A673 (cell line): Measurements from ENCODE around the gene CCDC154. TPM values are rescaled to one million over a fixed set of nuclear protein-coding genes. Genes with fewer than 3 reads are reported as not detected.
"Not testable (repeated sequence)": the region's sequence is repeated elsewhere in the genome, so short reads cannot be mapped to it uniquely, and the experiment has no call there.

Source experiments
- BruUV-seq: library from RNA; stranded (reverse); fragments of 400-500 nt; replicated peaks from 2 replicates; lab custom pipeline; 2021; lab: Mats Ljungman, UMichigan
- CTCF ChIA-PET: fragments of 300-600 bp; sonication (Branson Sonifier 250); formaldehyde crosslinking; loops from one replicate; lab custom pipeline; 2022; ENCODE audit warnings: antibody characterized with exemption; lab: Charles Lee
- POLR2A ChIA-PET: fragments of 300-600 bp; sonication (Branson Sonifier 250); formaldehyde crosslinking; loops from one replicate; lab custom pipeline; 2022; ENCODE audit warnings: antibody characterized with exemption; ENCODE audit not compliant: low non-redundant PET; lab: Charles Lee
- DNase-seq: peaks from one replicate; pipeline ENCODE4 v3.0.0-alpha.2; 2015; ENCODE audit warnings: low spot score
- H3K27ac ChIP-seq: fragments of 200-600 bp; sonication (generic); 2 replicates; pipeline ENCODE4 v1.5.1; 2016; ENCODE audit warnings: mixed run types, low read depth, mild to moderate bottlenecking, mixed read lengths, antibody characterized with exemption, low read length; ENCODE audit not compliant: poor library complexity, severe bottlenecking
- H3K27me3 ChIP-seq: fragments of 200-600 bp; sonication (generic); replicated peaks from 2 replicates; pipeline ENCODE4 v1.6.1; 2017; ENCODE audit warnings: mixed run types, low read depth, mild to moderate bottlenecking, mixed read lengths, antibody characterized with exemption, low read length; ENCODE audit not compliant: insufficient read depth, poor library complexity
- H3K36me3 ChIP-seq: fragments of 200-600 bp; sonication (generic); 2 replicates; pipeline ENCODE4 v1.6.1; 2016; ENCODE audit warnings: mixed run types, mild to moderate bottlenecking, mixed read lengths, antibody characterized with exemption, low read length; ENCODE audit not compliant: insufficient read depth, poor library complexity, severe bottlenecking
- H3K4me1 ChIP-seq: fragments of 200-600 bp; sonication (generic); 2 replicates; pipeline ENCODE4 v1.6.1; 2017; ENCODE audit warnings: mixed run types, mild to moderate bottlenecking, mixed read lengths, antibody characterized with exemption, low read length; ENCODE audit not compliant: insufficient read depth, poor library complexity, severe bottlenecking
- H3K4me3 ChIP-seq: fragments of 200-600 bp; sonication (generic); 2 replicates; pipeline ENCODE4 v1.5.1; 2016; ENCODE audit warnings: low read depth, mixed run types, mild to moderate bottlenecking, mixed read lengths, low read length; ENCODE audit not compliant: poor library complexity, severe bottlenecking
- H3K9me3 ChIP-seq: fragments of 200-600 bp; sonication (generic); 2 replicates; pipeline ENCODE4 v1.6.1; 2016; ENCODE audit warnings: mixed run types, low read depth, mild to moderate bottlenecking, mixed read lengths, antibody characterized with exemption, low read length; ENCODE audit not compliant: poor library complexity, severe bottlenecking
- EZH2 ChIP-seq: fragments of 200-600 bp; sonication (generic); IDR thresholded peaks from 2 replicates; pipeline ENCODE4 v1.6.1; 2017; ENCODE audit warnings: borderline replicate concordance, low read depth, mild to moderate bottlenecking, mixed read lengths, antibody characterized with exemption, low read length; ENCODE audit not compliant: poor library complexity, severe bottlenecking
- intact Hi-C: fragments of 100-400 bp; cut with micrococcal nuclease; formaldehyde crosslinking; loops from one replicate; pipeline ENCODE4 v1.10.0; 2022; ENCODE audit not compliant: unreplicated experiment
- total RNA-seq: library from RNA; stranded (reverse); gene quantifications from 2 replicates; pipeline ENCODE4 v1.2.3, GENCODE V29; 2021
- TF ChIP-seq, protein P1 (sequence below): fragments of 300-800, 200-600 bp; sonication (generic); conservative IDR thresholded peaks from 2 replicates; pipeline ENCODE4 v1.5.1; 2017; ENCODE audit warnings: low read depth, mild to moderate bottlenecking, antibody characterized with exemption, low read length, moderate library complexity, mixed read lengths

Gene CCDC154
- total RNA-seq, 1 experiment from 2014 or later, result 1.2 TPM

DNA sequence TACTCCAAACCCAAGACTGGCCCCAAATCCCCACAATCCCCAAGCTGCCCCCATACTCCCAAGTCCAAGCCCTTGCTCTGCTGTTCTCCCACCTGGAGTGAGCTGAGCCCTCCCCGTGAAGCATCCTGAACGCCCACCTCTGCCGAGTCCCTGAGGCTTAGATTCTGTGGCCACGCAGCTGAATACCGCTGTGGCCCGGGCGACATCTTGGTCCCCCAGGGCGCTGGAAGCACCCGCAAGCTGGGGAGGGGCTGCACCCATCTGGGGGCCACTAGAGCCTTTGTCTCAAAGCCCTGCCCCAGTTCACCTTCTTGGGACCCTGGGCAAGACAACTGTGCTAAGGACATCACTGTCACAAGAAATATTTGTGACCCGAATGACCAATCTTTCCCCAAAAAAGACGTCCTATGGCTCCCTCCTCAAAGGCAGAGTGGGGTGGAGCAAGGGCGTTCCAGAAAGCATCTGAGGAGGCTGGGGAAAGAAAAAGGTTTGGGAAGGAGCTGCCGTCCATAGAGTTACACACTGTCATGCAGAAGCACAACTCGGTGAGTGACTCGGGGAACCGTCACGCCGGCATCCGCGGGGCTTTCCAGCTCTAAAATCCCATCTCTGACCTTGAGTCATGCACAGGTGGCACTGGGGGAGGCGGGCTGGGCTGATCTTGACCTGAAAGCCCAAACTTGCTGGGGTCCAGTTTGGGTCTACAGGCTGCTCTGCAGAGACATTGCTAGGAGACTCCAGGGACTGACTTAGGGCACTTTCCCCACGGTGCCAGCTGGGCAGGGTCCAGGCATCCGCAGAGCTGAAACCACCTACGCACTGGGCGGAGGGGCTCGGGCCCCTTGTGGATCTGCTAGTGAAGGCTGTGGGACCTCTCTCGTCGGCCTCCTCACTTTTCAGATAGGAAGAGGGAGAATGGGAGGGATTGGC lies 37.8 kb upstream of the CCDC154 start:
- DNase-seq, result no peak
- POLR2A ChIA-PET, result no interaction called here

DNA sequence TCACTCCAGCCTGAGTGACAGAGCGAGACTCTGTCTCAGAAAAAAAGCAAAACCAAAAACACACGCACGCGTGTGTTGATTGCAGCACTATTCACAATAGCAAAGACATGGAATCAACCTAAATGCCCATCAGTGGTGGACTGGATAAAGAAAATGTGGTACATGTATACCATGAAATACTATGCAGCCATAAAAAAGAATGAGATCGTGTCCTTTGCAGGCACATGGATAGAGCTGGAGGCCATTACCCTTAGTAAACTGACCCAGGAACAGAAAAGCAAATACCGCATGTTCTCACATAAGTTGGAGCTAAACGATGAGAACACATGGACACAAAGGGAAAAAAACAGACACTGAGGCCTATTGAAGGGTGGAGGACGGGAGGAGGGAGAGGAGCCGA lies 34.6 kb upstream of the CCDC154 start:
- DNase-seq, intact Hi-C loops, H3K27me3 ChIP-seq, H3K9me3 ChIP-seq, H3K4me3 ChIP-seq, H3K4me1 ChIP-seq, H3K36me3 ChIP-seq, H3K27ac ChIP-seq, CTCF ChIA-PET, POLR2A ChIA-PET, BruUV-seq: not testable (repeated sequence)

More for the DNA sequence above, 37.8 kb upstream of the CCDC154 start:
- H3K4me1 ChIP-seq, result no peaks in the 10 kb centered on the region
- H3K27ac ChIP-seq, result no peak overlapping the region
- H3K4me3 ChIP-seq, result no peak overlapping the region
- no peaks in the 10 kb centered on the region for H3K9me3 ChIP-seq
- intact Hi-C loops, result no loop called here
- H3K36me3 ChIP-seq, result no peaks in the 10 kb centered on the region
- no TSS peak for BruUV-seq
- H3K27me3 ChIP-seq, result no peaks in the 10 kb centered on the region
- CTCF ChIA-PET, result no interaction called here
- no peak for TF ChIP-seq EZH2
- TF ChIP-seq, protein P1, sequence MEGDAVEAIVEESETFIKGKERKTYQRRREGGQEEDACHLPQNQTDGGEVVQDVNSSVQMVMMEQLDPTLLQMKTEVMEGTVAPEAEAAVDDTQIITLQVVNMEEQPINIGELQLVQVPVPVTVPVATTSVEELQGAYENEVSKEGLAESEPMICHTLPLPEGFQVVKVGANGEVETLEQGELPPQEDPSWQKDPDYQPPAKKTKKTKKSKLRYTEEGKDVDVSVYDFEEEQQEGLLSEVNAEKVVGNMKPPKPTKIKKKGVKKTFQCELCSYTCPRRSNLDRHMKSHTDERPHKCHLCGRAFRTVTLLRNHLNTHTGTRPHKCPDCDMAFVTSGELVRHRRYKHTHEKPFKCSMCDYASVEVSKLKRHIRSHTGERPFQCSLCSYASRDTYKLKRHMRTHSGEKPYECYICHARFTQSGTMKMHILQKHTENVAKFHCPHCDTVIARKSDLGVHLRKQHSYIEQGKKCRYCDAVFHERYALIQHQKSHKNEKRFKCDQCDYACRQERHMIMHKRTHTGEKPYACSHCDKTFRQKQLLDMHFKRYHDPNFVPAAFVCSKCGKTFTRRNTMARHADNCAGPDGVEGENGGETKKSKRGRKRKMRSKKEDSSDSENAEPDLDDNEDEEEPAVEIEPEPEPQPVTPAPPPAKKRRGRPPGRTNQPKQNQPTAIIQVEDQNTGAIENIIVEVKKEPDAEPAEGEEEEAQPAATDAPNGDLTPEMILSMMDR, result no peak

DNA sequence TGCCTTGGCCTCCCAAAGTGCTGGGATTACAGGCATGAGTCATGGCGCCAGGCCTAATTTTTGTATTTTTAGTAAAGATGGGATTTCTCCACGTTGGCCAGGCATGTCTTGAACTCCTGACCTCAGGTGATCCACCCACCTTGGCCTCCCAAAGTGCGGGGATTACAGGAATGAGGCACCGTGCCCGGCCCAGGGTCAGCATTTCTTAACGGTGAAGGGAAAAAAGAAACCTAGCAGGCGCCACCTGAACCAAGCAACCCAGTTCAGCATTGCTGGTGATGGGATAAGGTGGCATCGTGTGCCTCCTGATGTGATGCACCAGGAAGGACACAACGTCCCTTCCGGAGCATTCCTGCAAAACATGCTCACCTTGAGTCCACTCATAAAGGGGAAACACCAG lies 32.7 kb upstream of the CCDC154 start:
- ChIA-PET POLR2A (no interaction called here), CTCF (no interaction called here)
- Histone ChIP-seq H3K4me1 (peaks cover 11% of the 10 kb centered on the region), H3K4me3 (no peak overlapping the region), H3K36me3 (no peaks in the 10 kb centered on the region), H3K27me3 (no peaks in the 10 kb centered on the region), H3K9me3 (no peaks in the 10 kb centered on the region), H3K27ac (no peak overlapping the region)
- no peak for TF ChIP-seq EZH2
- TF ChIP-seq, protein P1, result no peak
- DNase-seq, result no peak
- BruUV-seq, result no TSS peak
- intact Hi-C loops, result no loop called here
